Liver (tissue), 3 donors: ENCODE measurements around the gene ACP7.

ENCODE experiments used
- EGR1 ChIP-seq, 2 donors: IDR thresholded peaks; 2 replicates each; pipeline ENCODE4 v1.6.1; 2016 to 2018; ENCODE audit warnings: antibody characterized with exemption in 2 of 2, low read depth in 2 of 2
- GABPA ChIP-seq, 2 donors: IDR thresholded peaks in 1 of 2; conservative IDR thresholded peaks in 1 of 2; 2 replicates each; pipeline ENCODE4 v1.6.1; 2016; ENCODE audit warnings: antibody characterized with exemption in 2 of 2, mild to moderate bottlenecking in 1 of 2, moderate library complexity in 1 of 2
- JUND ChIP-seq, 2 donors: IDR thresholded peaks; 2 replicates each; pipeline ENCODE4 v1.6.1; 2016; ENCODE audit warnings: antibody characterized with exemption in 2 of 2
- MAX ChIP-seq: IDR thresholded peaks from 2 replicates; pipeline ENCODE4 v1.6.1; 2016; ENCODE audit warnings: antibody characterized with exemption
- SP1 ChIP-seq: IDR thresholded peaks from 2 replicates; pipeline ENCODE4 v1.6.1; 2018; ENCODE audit warnings: antibody characterized with exemption, mild to moderate bottlenecking
- TAF1 ChIP-seq: conservative IDR thresholded peaks from 2 replicates; pipeline ENCODE4 v1.6.1; 2016; ENCODE audit warnings: antibody characterized with exemption, mild to moderate bottlenecking
- YY1 ChIP-seq: IDR thresholded peaks from 2 replicates; pipeline ENCODE4 v1.6.1; 2016; ENCODE audit warnings: antibody characterized with exemption, mild to moderate bottlenecking
- TF ChIP-seq, protein P1 (sequence below): fragments of 150-350 bp; IDR thresholded peaks from 2 replicates; pipeline ENCODE4 v1.5.1; 2017; ENCODE audit warnings: improper control_type of control experiment, low read depth, low read length; ENCODE audit not compliant: missing input control
- TF ChIP-seq, protein P2 (sequence below): IDR thresholded peaks from 2 replicates; pipeline ENCODE4 v1.6.1; 2016; ENCODE audit warnings: antibody characterized with exemption
- TF ChIP-seq, protein P3 (sequence below): IDR thresholded peaks from 2 replicates; pipeline ENCODE4 v1.6.1; 2016; ENCODE audit warnings: antibody characterized with exemption
- donor health status: healthy.
- donor health status: healthy.

GRCh38 chr19:39037194-39037593 is 47.0 kb upstream of the ACP7 start:
- no peak for TF ChIP-seq EGR1 (IDR thresholded peaks at IDR 0.05; ENCODE audit: low read depth in 2 of 2)
- TF ChIP-seq, protein P1, sequence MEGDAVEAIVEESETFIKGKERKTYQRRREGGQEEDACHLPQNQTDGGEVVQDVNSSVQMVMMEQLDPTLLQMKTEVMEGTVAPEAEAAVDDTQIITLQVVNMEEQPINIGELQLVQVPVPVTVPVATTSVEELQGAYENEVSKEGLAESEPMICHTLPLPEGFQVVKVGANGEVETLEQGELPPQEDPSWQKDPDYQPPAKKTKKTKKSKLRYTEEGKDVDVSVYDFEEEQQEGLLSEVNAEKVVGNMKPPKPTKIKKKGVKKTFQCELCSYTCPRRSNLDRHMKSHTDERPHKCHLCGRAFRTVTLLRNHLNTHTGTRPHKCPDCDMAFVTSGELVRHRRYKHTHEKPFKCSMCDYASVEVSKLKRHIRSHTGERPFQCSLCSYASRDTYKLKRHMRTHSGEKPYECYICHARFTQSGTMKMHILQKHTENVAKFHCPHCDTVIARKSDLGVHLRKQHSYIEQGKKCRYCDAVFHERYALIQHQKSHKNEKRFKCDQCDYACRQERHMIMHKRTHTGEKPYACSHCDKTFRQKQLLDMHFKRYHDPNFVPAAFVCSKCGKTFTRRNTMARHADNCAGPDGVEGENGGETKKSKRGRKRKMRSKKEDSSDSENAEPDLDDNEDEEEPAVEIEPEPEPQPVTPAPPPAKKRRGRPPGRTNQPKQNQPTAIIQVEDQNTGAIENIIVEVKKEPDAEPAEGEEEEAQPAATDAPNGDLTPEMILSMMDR, result no peak
- TF ChIP-seq TAF1, result no peak
- no peak for TF ChIP-seq JUND (IDR thresholded peaks at IDR 0.05)
- no peak for TF ChIP-seq GABPA (IDR thresholded peaks at IDR 0.05 in 1 of 2, conservative IDR thresholded peaks at IDR 0.05 in 1 of 2)
- TF ChIP-seq SP1, result no peak
- no peak for TF ChIP-seq MAX
- TF ChIP-seq, protein P2, sequence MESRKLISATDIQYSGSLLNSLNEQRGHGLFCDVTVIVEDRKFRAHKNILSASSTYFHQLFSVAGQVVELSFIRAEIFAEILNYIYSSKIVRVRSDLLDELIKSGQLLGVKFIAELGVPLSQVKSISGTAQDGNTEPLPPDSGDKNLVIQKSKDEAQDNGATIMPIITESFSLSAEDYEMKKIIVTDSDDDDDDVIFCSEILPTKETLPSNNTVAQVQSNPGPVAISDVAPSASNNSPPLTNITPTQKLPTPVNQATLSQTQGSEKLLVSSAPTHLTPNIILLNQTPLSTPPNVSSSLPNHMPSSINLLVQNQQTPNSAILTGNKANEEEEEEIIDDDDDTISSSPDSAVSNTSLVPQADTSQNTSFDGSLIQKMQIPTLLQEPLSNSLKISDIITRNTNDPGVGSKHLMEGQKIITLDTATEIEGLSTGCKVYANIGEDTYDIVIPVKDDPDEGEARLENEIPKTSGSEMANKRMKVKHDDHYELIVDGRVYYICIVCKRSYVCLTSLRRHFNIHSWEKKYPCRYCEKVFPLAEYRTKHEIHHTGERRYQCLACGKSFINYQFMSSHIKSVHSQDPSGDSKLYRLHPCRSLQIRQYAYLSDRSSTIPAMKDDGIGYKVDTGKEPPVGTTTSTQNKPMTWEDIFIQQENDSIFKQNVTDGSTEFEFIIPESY, result no peak
- TF ChIP-seq YY1, result no peak
- TF ChIP-seq, protein P3, sequence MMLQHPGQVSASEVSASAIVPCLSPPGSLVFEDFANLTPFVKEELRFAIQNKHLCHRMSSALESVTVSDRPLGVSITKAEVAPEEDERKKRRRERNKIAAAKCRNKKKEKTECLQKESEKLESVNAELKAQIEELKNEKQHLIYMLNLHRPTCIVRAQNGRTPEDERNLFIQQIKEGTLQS, result no peak
